IMR-90 (cell line): ENCODE measurements around the gene EHBP1. TPM values are rescaled to one million over a fixed set of nuclear protein-coding genes. Genes with fewer than 3 reads are reported as not detected.

Source experiments
- ATAC-seq: fragments of 200-7000 bp; cut with Tn5 transposase; 2 replicates; pipeline ENCODE4 v1.9.1; 2020; ENCODE audit warnings: low read depth, mild to moderate bottlenecking, moderate library complexity
- BruUV-seq: library from RNA; stranded (reverse); fragments of 400-500 nt; replicated peaks from 2 replicates; lab custom pipeline; 2021; lab: Mats Ljungman, UMichigan
- CTCF ChIA-PET: fragments of 300-600 bp; formaldehyde crosslinking; extraction: SDS; loops from one replicate; lab custom pipeline; 2021; ENCODE audit warnings: antibody characterized with exemption; lab: Yijun Ruan, JAX
- POLR2A ChIA-PET: fragments of 300-600 bp; sonication (Branson Sonifier 250); formaldehyde crosslinking; loops from one replicate; lab custom pipeline; 2022; ENCODE audit warnings: antibody characterized with exemption; ENCODE audit not compliant: unreplicated experiment; lab: Charles Lee
- DNase-seq: peaks from one replicate; pipeline ENCODE4 v3.0.0; 2013
- H2AFZ ChIP-seq: replicated peaks from 2 replicates; pipeline ENCODE3; 2013; ENCODE audit warnings: low read length, mild to moderate bottlenecking; ENCODE audit not compliant: poor library complexity
- H2AK5ac ChIP-seq: 2 replicates; pipeline ENCODE4 v1.6.1; 2013; ENCODE audit warnings: low read depth, low read length, inconsistent platforms
- H2AK9ac ChIP-seq: replicated peaks from 2 replicates; pipeline ENCODE3; 2013; ENCODE audit warnings: mild to moderate bottlenecking, low read depth, low read length, moderate library complexity; ENCODE audit not compliant: poor library complexity
- H2BK120ac ChIP-seq: 2 replicates; pipeline ENCODE4 v1.6.1; 2013; ENCODE audit warnings: low read depth, low read length, inconsistent platforms
- H2BK15ac ChIP-seq: 3 replicates; pipeline ENCODE4 v1.6.1; 2013; ENCODE audit warnings: low read depth, low read length, inconsistent platforms
- H2BK20ac ChIP-seq: 2 replicates; pipeline ENCODE4 v1.6.1; 2013; ENCODE audit warnings: low read depth, mild to moderate bottlenecking, inconsistent platforms, low read length, moderate library complexity
- H2BK5ac ChIP-seq: 2 replicates; pipeline ENCODE4 v1.6.1; 2013; ENCODE audit warnings: mild to moderate bottlenecking, low read depth, low read length, inconsistent platforms; ENCODE audit not compliant: poor library complexity, severe bottlenecking
- H3K14ac ChIP-seq: replicated peaks from 2 replicates; pipeline ENCODE4 v1.6.1; 2013; ENCODE audit warnings: low read depth, low read length, inconsistent platforms
- H3K18ac ChIP-seq: 2 replicates; pipeline ENCODE4 v1.6.1; 2013; ENCODE audit warnings: low read depth, low read length, control low read depth
- H3K23ac ChIP-seq: 2 replicates; pipeline ENCODE4 v1.6.1; 2013; ENCODE audit warnings: low read depth, low read length, inconsistent platforms
- H3K27ac ChIP-seq: 2 replicates; pipeline ENCODE4 v1.5.1; 2013; ENCODE audit warnings: mild to moderate bottlenecking, control low read depth, low read length; ENCODE audit not compliant: insufficient read depth
- H3K27me3 ChIP-seq: 2 replicates; pipeline ENCODE4 v1.6.1; 2013; ENCODE audit warnings: low read length; ENCODE audit not compliant: control insufficient read depth, insufficient read depth
- H3K36me3 ChIP-seq: 2 replicates; pipeline ENCODE4 v1.6.1; 2013; ENCODE audit warnings: low read length, mixed read lengths; ENCODE audit not compliant: control insufficient read depth, insufficient read depth
- H3K4ac ChIP-seq: 2 replicates; pipeline ENCODE4 v1.6.1; 2013; ENCODE audit warnings: low read depth, low read length, inconsistent platforms
- H3K4me1 ChIP-seq: 2 replicates; pipeline ENCODE4 v1.6.1; 2013; ENCODE audit warnings: low read length, mixed read lengths; ENCODE audit not compliant: control insufficient read depth, insufficient read depth
- H3K4me2 ChIP-seq: 2 replicates; pipeline ENCODE4 v1.6.1; 2013; ENCODE audit warnings: low read depth, mild to moderate bottlenecking, control low read depth, low read length, moderate library complexity
- H3K4me3 ChIP-seq: 2 replicates; pipeline ENCODE4 v1.5.1; 2013; ENCODE audit warnings: low read depth, mild to moderate bottlenecking, control low read depth, low read length, moderate library complexity; ENCODE audit not compliant: insufficient read depth
- H3K56ac ChIP-seq: 2 replicates; pipeline ENCODE4 v1.6.1; 2013; ENCODE audit warnings: low read length, inconsistent platforms; ENCODE audit not compliant: insufficient read depth; ENCODE audit errors: extremely low read depth
- H3K79me1 ChIP-seq, 2 experiments: 2 replicates each; pipeline ENCODE4 v1.6.1; 2013; ENCODE audit warnings: low read length in 2 of 2, inconsistent platforms in 1 of 2, low read depth in 1 of 2
- H3K9ac ChIP-seq: 2 replicates; pipeline ENCODE4 v1.6.1; 2013; ENCODE audit warnings: low read depth, low read length, control low read depth
- H3K9me1 ChIP-seq: 2 replicates; pipeline ENCODE4 v1.6.1; 2013; ENCODE audit warnings: low read length, inconsistent platforms; ENCODE audit not compliant: insufficient read depth
- H3K9me3 ChIP-seq: 2 replicates; pipeline ENCODE4 v1.6.1; 2013; ENCODE audit warnings: low read length; ENCODE audit not compliant: control insufficient read depth, insufficient read depth
- H4K20me1 ChIP-seq: 2 replicates; pipeline ENCODE4 v1.6.1; 2013; ENCODE audit warnings: low read length, inconsistent platforms; ENCODE audit not compliant: insufficient read depth
- H4K5ac ChIP-seq: 2 replicates; pipeline ENCODE4 v1.6.1; 2013; ENCODE audit warnings: mild to moderate bottlenecking, low read depth, low read length, control low read depth
- H4K8ac ChIP-seq, 2 experiments: 2 replicates each; pipeline ENCODE4 v1.6.1; 2013; ENCODE audit warnings: low read depth in 2 of 2, low read length in 2 of 2, control low read depth in 1 of 2, inconsistent platforms in 1 of 2
- H4K91ac ChIP-seq: 2 replicates; pipeline ENCODE4 v1.6.1; 2013; ENCODE audit warnings: low read depth, low read length, inconsistent platforms; ENCODE audit not compliant: insufficient read depth
- BHLHE40 ChIP-seq: fragments of 150-350 bp; IDR thresholded peaks from 2 replicates; pipeline ENCODE4 v1.6.1; 2016; ENCODE audit warnings: mild to moderate bottlenecking, low read depth, low read length
- CHD1 ChIP-seq: IDR thresholded peaks from 2 replicates; pipeline ENCODE4 v1.6.1; 2012; ENCODE audit warnings: low read depth, low read length, improper control_type of control experiment
- FOS ChIP-seq: fragments of 150-350 bp; IDR thresholded peaks from 2 replicates; pipeline ENCODE4 v1.6.1; 2016; ENCODE audit warnings: low read depth, low read length
- MAFK ChIP-seq: IDR thresholded peaks from 2 replicates; pipeline ENCODE4 v1.6.1; 2012; ENCODE audit warnings: low read depth, low read length, improper control_type of control experiment
- MAZ ChIP-seq: IDR thresholded peaks from 2 replicates; pipeline ENCODE4 v1.6.1; 2012; ENCODE audit warnings: low read depth, mild to moderate bottlenecking, low read length, improper control_type of control experiment, moderate library complexity, borderline replicate concordance
- MXI1 ChIP-seq: IDR thresholded peaks from 2 replicates; pipeline ENCODE4 v1.6.1; 2012; ENCODE audit warnings: low read depth, mild to moderate bottlenecking, low read length, moderate library complexity, borderline replicate concordance
- POLR2A ChIP-seq: IDR thresholded peaks from 2 replicates; pipeline ENCODE4 v1.6.1; 2012; ENCODE audit warnings: mild to moderate bottlenecking, low read depth, low read length
- RAD21 ChIP-seq: IDR thresholded peaks from 2 replicates; pipeline ENCODE4 v1.6.1; 2012; ENCODE audit warnings: low read length, improper control_type of control experiment
- RFX5 ChIP-seq: IDR thresholded peaks from 2 replicates; pipeline ENCODE4 v1.8.0; 2012; ENCODE audit warnings: low read depth, mild to moderate bottlenecking, low read length, moderate library complexity
- SMC3 ChIP-seq: fragments of 150-350 bp; IDR thresholded peaks from 2 replicates; pipeline ENCODE4 v1.6.1; 2016; ENCODE audit warnings: low read depth, mild to moderate bottlenecking, antibody characterized with exemption, low read length, moderate library complexity
- WGBS, 2 experiments: methylation state at CpG; one replicate each; pipeline versions ENCODE4 v1.1.5 to v1.1.7; 2013; ENCODE audit warnings: missing lambda C conversion rate in 2 of 2; ENCODE audit not compliant: insufficient read length in 1 of 2; ENCODE audit errors: extremely low coverage in 2 of 2; 5-methylcytosine and 5-hydroxymethylcytosine counted together
- dilution Hi-C: fragments of 300-500 bp; cut with HindIII; formaldehyde crosslinking; loops from one replicate; pipeline ENCODE4 v1.14.3; 2018; ENCODE audit warnings: low sequenced_read_pairs; ENCODE audit not compliant: unreplicated experiment
- in situ Hi-C: fragments of 300-500 bp; cut with MboI; formaldehyde crosslinking; loops from 3 replicates; pipeline ENCODE4 v1.14.3; 2019; ENCODE audit warnings: low sequenced_read_pairs, inconsistent platforms, mixed read lengths
- intact Hi-C: fragments of 100-400 bp; cut with micrococcal nuclease; formaldehyde crosslinking; loops from 2 replicates; pipeline ENCODE4 v1.10.0; 2022
- polyA plus RNA-seq, 3 experiments: library from polyadenylated mRNA; depleted of rRNA; stranded (reverse); fragments of >200 nt; gene quantifications; 2 replicates each; pipeline ENCODE4 v1.2.3, GENCODE V29; 2012; ENCODE audit warnings: low replicate concordance in 1 of 3
- total RNA-seq: library from RNA; depleted of rRNA; stranded (reverse); fragments of >200 nt; gene quantifications from 2 replicates; pipeline ENCODE4 v1.2.3, GENCODE V29; 2012
- TF ChIP-seq, protein P1 (sequence below): conservative IDR thresholded peaks from 2 replicates; pipeline ENCODE4 v1.5.1; 2012; ENCODE audit warnings: mild to moderate bottlenecking, low read depth, low read length, improper control_type of control experiment
- TF ChIP-seq, protein P2 (sequence below): fragments of 150-350 bp; IDR thresholded peaks from 2 replicates; pipeline ENCODE4 v1.6.1; 2017; ENCODE audit warnings: mild to moderate bottlenecking, antibody characterized with exemption, low read length, low read depth
- TF ChIP-seq, protein P3 (sequence below): fragments of 150-350 bp; IDR thresholded peaks from 2 replicates; pipeline ENCODE4 v1.6.1; 2016; ENCODE audit warnings: low read depth, mild to moderate bottlenecking, low read length, moderate library complexity, borderline replicate concordance

EHBP1 gene
- total and polyA plus RNA-seq, 2 of the 4 experiments (the other 2 are of a cell fraction) = 28.3 to 44.4 TPM

DNA sequence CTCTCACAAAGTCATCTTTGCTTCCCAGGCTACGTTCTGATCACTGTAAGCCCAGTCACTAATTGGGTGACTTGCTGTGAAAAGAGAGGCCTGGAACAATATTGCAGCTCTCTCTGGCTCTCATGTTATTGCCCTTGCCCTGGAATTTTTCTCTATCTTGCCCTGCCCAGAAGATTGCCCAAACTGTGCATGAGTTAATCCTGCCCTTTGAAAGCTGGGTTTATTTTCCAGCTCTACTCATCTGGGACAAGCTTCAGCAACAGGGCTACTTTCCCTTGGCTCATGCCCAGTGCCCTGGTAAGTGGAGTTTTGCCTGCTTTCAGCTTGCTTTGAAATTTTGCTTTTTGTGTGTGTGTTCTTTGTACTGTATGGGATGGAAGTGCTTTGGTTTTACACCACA is 6.9 kb upstream of the EHBP1 start:
- Histone ChIP-seq H3K23ac (no peak overlapping the region; the same call in 1 of the 2 replicates), H3K36me3 (no peaks in the 10 kb centered on the region), H4K5ac (no peak overlapping the region), H4K20me1 (no peaks in the 10 kb centered on the region), H3K27ac (no peak overlapping the region), H3K18ac (no peak overlapping the region), H2BK120ac (no peak overlapping the region), H3K9me1 (no peaks in the 10 kb centered on the region), H3K79me1 (no peaks in the 10 kb centered on the region), H3K4me3 (no peak overlapping the region), H3K56ac (no peak overlapping the region), H4K8ac (no peak overlapping the region), H3K4me1 (no peaks in the 10 kb centered on the region), H3K9ac (no peak overlapping the region), H2BK20ac (no peak overlapping the region), H2AK9ac (no peak overlapping the region), H2BK15ac (no peak overlapping the region), H4K91ac (no peak overlapping the region), H2AFZ (no peak overlapping the region), H3K4ac (no peak overlapping the region), H2BK5ac (no peak overlapping the region), H2AK5ac (no peak overlapping the region), H3K14ac (no peak overlapping the region), H3K27me3 (no peaks in the 10 kb centered on the region; the same call in 1 of the 2 replicates), H3K4me2 (no peak overlapping the region), H3K9me3 (no peaks in the 10 kb centered on the region)
- ATAC-seq (no peak), DNase-seq (no peak)
- ChIA-PET POLR2A (no interaction called here), CTCF (no interaction called here)
- intact Hi-C loops = no loop called here
- no CpG with 5 or more reads among the region's 1 CpG for WGBS, 2 experiments
- no TSS peak for BruUV-seq
- dilution Hi-C loops = no loop called here
- in situ Hi-C loops = no loop called here
- TF ChIP-seq, protein P1, sequence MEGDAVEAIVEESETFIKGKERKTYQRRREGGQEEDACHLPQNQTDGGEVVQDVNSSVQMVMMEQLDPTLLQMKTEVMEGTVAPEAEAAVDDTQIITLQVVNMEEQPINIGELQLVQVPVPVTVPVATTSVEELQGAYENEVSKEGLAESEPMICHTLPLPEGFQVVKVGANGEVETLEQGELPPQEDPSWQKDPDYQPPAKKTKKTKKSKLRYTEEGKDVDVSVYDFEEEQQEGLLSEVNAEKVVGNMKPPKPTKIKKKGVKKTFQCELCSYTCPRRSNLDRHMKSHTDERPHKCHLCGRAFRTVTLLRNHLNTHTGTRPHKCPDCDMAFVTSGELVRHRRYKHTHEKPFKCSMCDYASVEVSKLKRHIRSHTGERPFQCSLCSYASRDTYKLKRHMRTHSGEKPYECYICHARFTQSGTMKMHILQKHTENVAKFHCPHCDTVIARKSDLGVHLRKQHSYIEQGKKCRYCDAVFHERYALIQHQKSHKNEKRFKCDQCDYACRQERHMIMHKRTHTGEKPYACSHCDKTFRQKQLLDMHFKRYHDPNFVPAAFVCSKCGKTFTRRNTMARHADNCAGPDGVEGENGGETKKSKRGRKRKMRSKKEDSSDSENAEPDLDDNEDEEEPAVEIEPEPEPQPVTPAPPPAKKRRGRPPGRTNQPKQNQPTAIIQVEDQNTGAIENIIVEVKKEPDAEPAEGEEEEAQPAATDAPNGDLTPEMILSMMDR = no peak
- TF ChIP-seq MXI1 = no peak
- no peak for TF ChIP-seq RFX5
- no peak for TF ChIP-seq SMC3
- TF ChIP-seq, protein P2, sequence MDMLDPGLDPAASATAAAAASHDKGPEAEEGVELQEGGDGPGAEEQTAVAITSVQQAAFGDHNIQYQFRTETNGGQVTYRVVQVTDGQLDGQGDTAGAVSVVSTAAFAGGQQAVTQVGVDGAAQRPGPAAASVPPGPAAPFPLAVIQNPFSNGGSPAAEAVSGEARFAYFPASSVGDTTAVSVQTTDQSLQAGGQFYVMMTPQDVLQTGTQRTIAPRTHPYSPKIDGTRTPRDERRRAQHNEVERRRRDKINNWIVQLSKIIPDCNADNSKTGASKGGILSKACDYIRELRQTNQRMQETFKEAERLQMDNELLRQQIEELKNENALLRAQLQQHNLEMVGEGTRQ = no peak
- TF ChIP-seq RAD21 = no peak
- TF ChIP-seq POLR2A = no peak
- TF ChIP-seq BHLHE40 = no peak
- TF ChIP-seq FOS = no peak
- no peak for TF ChIP-seq MAFK
- TF ChIP-seq MAZ = no peak
- TF ChIP-seq CHD1 = no peak
- TF ChIP-seq, protein P3, sequence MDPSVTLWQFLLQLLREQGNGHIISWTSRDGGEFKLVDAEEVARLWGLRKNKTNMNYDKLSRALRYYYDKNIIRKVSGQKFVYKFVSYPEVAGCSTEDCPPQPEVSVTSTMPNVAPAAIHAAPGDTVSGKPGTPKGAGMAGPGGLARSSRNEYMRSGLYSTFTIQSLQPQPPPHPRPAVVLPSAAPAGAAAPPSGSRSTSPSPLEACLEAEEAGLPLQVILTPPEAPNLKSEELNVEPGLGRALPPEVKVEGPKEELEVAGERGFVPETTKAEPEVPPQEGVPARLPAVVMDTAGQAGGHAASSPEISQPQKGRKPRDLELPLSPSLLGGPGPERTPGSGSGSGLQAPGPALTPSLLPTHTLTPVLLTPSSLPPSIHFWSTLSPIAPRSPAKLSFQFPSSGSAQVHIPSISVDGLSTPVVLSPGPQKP = no peak
